Measurements from ENCODE around the gene ITPK1.

ITPK1 gene

GRCh38 chr14:92890830-92891588, 224.7 kb downstream of the ITPK1 start:
- Histone ChIP-seq H3K27me3 (ENCODE audit: control insufficient read depth in 1 of 2, insufficient read depth in 2 of 2, low read length in 2 of 2) (peaks cover 0 to 4% of the 10 kb centered on the region in 2 donors), H3K9ac (ENCODE audit: low read length in 2 of 2) (no peak overlapping the region), H3K9me3 (ENCODE audit: control insufficient read depth in 2 of 2, low read length in 2 of 2) (peaks cover 8 to 9% of the 10 kb centered on the region in 2 donors), H3K27ac (ENCODE audit: low read length) (no peak overlapping the region), H3K4me3 (ENCODE audit: low read length in 2 of 2) (no peak overlapping the region), H3K36me3 (ENCODE audit: control insufficient read depth in 2 of 2, insufficient read depth in 2 of 2, low read length in 2 of 2) (no peaks in the 10 kb centered on the region), H3K4me1 (ENCODE audit: control insufficient read depth, insufficient read depth, low read length) (no peaks in the 10 kb centered on the region)

GRCh38 chr14:92888896-92889295, 226.8 kb downstream of the ITPK1 start:
- no peak overlapping the region for H3K9ac ChIP-seq (ENCODE audit: low read length in 2 of 2)
- H3K4me1 ChIP-seq (ENCODE audit: control insufficient read depth, insufficient read depth, low read length), result no peaks in the 10 kb centered on the region
- no peak overlapping the region for H3K4me3 ChIP-seq (ENCODE audit: low read length in 2 of 2)

GRCh38 chr14:92887157-92887556, 228.6 kb downstream of the ITPK1 start:
- H3K27ac ChIP-seq (ENCODE audit: low read length), result no peak overlapping the region
- H3K27me3 ChIP-seq (ENCODE audit: control insufficient read depth in 1 of 2, insufficient read depth in 2 of 2, low read length in 2 of 2), result peaks cover 3 to 12% of the 10 kb centered on the region in 2 donors
- H3K9me3 ChIP-seq (ENCODE audit: control insufficient read depth in 2 of 2, low read length in 2 of 2), result peaks cover 0 to 8% of the 10 kb centered on the region in 2 donors
- H3K4me1 ChIP-seq (ENCODE audit: control insufficient read depth, insufficient read depth, low read length), result no peaks in the 10 kb centered on the region
- H3K9ac ChIP-seq (ENCODE audit: low read length in 2 of 2), result no peak overlapping the region
- no peak overlapping the region for H3K4me3 ChIP-seq (ENCODE audit: low read length in 2 of 2)
- no peaks in the 10 kb centered on the region for H3K36me3 ChIP-seq (ENCODE audit: control insufficient read depth in 2 of 2, insufficient read depth in 2 of 2, low read length in 2 of 2)

More at GRCh38 chr14:92888896-92889295, 226.8 kb downstream of the ITPK1 start:
- H3K27ac ChIP-seq (ENCODE audit: low read length), result no peak overlapping the region
- H3K27me3 ChIP-seq (ENCODE audit: control insufficient read depth in 1 of 2, insufficient read depth in 2 of 2, low read length in 2 of 2), result peaks cover 3 to 12% of the 10 kb centered on the region in 2 donors
- H3K36me3 ChIP-seq (ENCODE audit: control insufficient read depth in 2 of 2, insufficient read depth in 2 of 2, low read length in 2 of 2), result no peaks in the 10 kb centered on the region
- peaks cover under 1 to 8% of the 10 kb centered on the region in 2 donors for H3K9me3 ChIP-seq (ENCODE audit: control insufficient read depth in 2 of 2, low read length in 2 of 2)

Measured in stomach smooth muscle (tissue), 2 donors.